ENCODE data around the gene GPR160.

GRCh38 chr3:169999433-169999832 lies 38.4 kb upstream of the GPR160 start:
- TF ChIP-seq CTCF (conservative IDR thresholded peaks at IDR 0.05 in 1 of 2, IDR thresholded peaks at IDR 0.05 in 1 of 2; ENCODE audit: extremely low read depth in 1 of 2, insufficient read depth in 1 of 2, low read depth in 1 of 2, low read length in 2 of 2) (no peak), EZH2 (IDR thresholded peaks at IDR 0.05; ENCODE audit: borderline replicate concordance, low read length) (no peak)
